ENCODE data around the gene NHSL1.
A peak's percentile ranks its signal among the peaks of the same experiment; 100 is the strongest.

Gene NHSL1

GRCh38 chr6:138493413-138493812 is 5.9 kb downstream of the NHSL1 start:
- TF ChIP-seq ZBTB17 (tag by site-specific recombination; IDR thresholded peaks at IDR 0.05) (peak; percentile 93), IKZF3 (tag by site-specific recombination; IDR thresholded peaks at IDR 0.05) (0 out of 2 replicates have a peak, but pooled peaks have one; percentile 34), ZNF600 (tag by site-specific recombination; IDR thresholded peaks at IDR 0.05) (peak; percentile 67), PRDM1 (tag by site-specific recombination; IDR thresholded peaks at IDR 0.05) (peak; percentile 6; the same call in 1 of the 2 replicates), ZNF501 (tag by site-specific recombination; IDR thresholded peaks at IDR 0.05) (peak; percentile 21; the same call in 1 of the 2 replicates), ZNF266 (tag by site-specific recombination; IDR thresholded peaks at IDR 0.05; ENCODE audit: low read depth) (no peak), ZNF792 (tag by site-specific recombination; IDR thresholded peaks at IDR 0.05) (no peak)
- Histone ChIP-seq H3K4me1 (ENCODE audit: control insufficient read depth, insufficient read depth, low read length) (peaks cover 31% of the 10 kb centered on the region), H3K4me3 (ENCODE audit: low read depth, low read length) (no peak overlapping the region), H3K36me3 (ENCODE audit: control insufficient read depth in 2 of 2, insufficient read depth in 1 of 2, low read length in 2 of 2) (peaks cover 0 to 4% of the 10 kb centered on the region in 2 experiments; a peak in 1 of 3 replicates), H3K9me3 (ENCODE audit: control insufficient read depth, insufficient read depth, low read depth, low read length) (no peaks in the 10 kb centered on the region), H3K27ac (ENCODE audit: extremely low read depth, low read depth, low read length) (no peak overlapping the region)
- CTCF ChIA-PET = interaction anchor here (0.7 to 2.8 kb wide), 4 partner anchors 16 to 97 kb away, joined by 3 to 14 read pairs (median 4); no protein-coding TSS in a partner anchor
- POLR2A ChIA-PET = no interaction called here

- H3K27ac ChIP-seq (ENCODE audit: extremely low read depth, low read depth, low read length) = no peak overlapping the region
- H3K36me3 ChIP-seq (ENCODE audit: control insufficient read depth in 2 of 2, insufficient read depth in 1 of 2, low read length in 2 of 2) = peaks cover 0 to 4% of the 10 kb centered on the region in 2 experiments; a peak in 1 of 3 replicates
- TF ChIP-seq ZNF138 (tag by site-specific recombination; IDR thresholded peaks at IDR 0.05; ENCODE audit: borderline replicate concordance) = no peak
- TF ChIP-seq, protein P1, sequence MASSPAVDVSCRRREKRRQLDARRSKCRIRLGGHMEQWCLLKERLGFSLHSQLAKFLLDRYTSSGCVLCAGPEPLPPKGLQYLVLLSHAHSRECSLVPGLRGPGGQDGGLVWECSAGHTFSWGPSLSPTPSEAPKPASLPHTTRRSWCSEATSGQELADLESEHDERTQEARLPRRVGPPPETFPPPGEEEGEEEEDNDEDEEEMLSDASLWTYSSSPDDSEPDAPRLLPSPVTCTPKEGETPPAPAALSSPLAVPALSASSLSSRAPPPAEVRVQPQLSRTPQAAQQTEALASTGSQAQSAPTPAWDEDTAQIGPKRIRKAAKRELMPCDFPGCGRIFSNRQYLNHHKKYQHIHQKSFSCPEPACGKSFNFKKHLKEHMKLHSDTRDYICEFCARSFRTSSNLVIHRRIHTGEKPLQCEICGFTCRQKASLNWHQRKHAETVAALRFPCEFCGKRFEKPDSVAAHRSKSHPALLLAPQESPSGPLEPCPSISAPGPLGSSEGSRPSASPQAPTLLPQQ (tag by site-specific recombination; IDR thresholded peaks at IDR 0.05) = no peak
- TF ChIP-seq, protein P2, sequence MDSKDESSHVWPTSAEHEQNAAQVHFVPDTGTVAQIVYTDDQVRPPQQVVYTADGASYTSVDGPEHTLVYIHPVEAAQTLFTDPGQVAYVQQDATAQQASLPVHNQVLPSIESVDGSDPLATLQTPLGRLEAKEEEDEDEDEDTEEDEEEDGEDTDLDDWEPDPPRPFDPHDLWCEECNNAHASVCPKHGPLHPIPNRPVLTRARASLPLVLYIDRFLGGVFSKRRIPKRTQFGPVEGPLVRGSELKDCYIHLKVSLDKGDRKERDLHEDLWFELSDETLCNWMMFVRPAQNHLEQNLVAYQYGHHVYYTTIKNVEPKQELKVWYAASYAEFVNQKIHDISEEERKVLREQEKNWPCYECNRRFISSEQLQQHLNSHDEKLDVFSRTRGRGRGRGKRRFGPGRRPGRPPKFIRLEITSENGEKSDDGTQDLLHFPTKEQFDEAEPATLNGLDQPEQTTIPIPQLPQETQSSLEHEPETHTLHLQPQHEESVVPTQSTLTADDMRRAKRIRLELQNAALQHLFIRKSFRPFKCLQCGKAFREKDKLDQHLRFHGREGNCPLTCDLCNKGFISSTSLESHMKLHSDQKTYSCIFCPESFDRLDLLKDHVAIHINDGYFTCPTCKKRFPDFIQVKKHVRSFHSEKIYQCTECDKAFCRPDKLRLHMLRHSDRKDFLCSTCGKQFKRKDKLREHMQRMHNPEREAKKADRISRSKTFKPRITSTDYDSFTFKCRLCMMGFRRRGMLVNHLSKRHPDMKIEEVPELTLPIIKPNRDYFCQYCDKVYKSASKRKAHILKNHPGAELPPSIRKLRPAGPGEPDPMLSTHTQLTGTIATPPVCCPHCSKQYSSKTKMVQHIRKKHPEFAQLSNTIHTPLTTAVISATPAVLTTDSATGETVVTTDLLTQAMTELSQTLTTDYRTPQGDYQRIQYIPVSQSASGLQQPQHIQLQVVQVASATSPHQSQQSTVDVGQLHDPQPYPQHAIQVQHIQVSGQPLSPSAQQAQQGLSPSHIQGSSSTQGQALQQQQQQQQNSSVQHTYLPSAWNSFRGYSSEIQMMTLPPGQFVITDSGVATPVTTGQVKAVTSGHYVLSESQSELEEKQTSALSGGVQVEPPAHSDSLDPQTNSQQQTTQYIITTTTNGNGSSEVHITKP (tag by site-specific recombination; IDR thresholded peaks at IDR 0.05) = no peak
- TF ChIP-seq ZNF175 (tag by site-specific recombination; IDR thresholded peaks at IDR 0.05) = no peak
- no peak for TF ChIP-seq ZNF223 (tag by site-specific recombination; IDR thresholded peaks at IDR 0.05)
- no peak for TF ChIP-seq GLIS2 (tag by site-specific recombination; IDR thresholded peaks at IDR 0.05)
- no peak for TF ChIP-seq SALL2 (tag by site-specific recombination; IDR thresholded peaks at IDR 0.05; ENCODE audit: borderline replicate concordance)
- no peak for TF ChIP-seq ZNF596 (tag by site-specific recombination; IDR thresholded peaks at IDR 0.05)
- no peak for TF ChIP-seq ZNF423 (tag by site-specific recombination; IDR thresholded peaks at IDR 0.05)
- no peak for TF ChIP-seq ZNF654 (tag by site-specific recombination; IDR thresholded peaks at IDR 0.05; ENCODE audit: low read depth)
- no peak for TF ChIP-seq ZNF366 (tag by site-specific recombination; conservative IDR thresholded peaks at IDR 0.05)
- TF ChIP-seq ZNF354C (tag by site-specific recombination; IDR thresholded peaks at IDR 0.05; ENCODE audit: borderline replicate concordance, low read depth) = no peak
- POLR2A ChIA-PET = no interaction called here
- CTCF ChIA-PET = interaction anchor here (0.7 to 2.8 kb wide), 3 partner anchors 16 to 332 kb away, joined by 4 to 14 read pairs (median 6); no protein-coding TSS in a partner anchor
- H3K9me3 ChIP-seq (ENCODE audit: control insufficient read depth, insufficient read depth, low read depth, low read length) = no peaks in the 10 kb centered on the region
- H3K4me3 ChIP-seq (ENCODE audit: low read depth, low read length) = no peak overlapping the region
- H3K4me1 ChIP-seq (ENCODE audit: control insufficient read depth, insufficient read depth, low read length) = peaks cover 27% of the 10 kb centered on the region
These were observed 6.4 kb downstream of the NHSL1 start for GRCh38 chr6:138492871-138493270.
